Left kidney (tissue), 2 donors: ENCODE data around the gene PDSS2. TPM values are rescaled to one million over a fixed set of nuclear protein-coding genes. Genes with fewer than 3 reads are reported as not detected.

Source experiments
- DNase-seq: peaks from one replicate; pipeline ENCODE4 v3.0.0-alpha.2; 2013
- polyA plus RNA-seq: library from polyadenylated mRNA; unstranded; fragments of 120-200 nt; gene quantifications from one replicate; pipeline ENCODE4 v1.2.1, GENCODE V29; 2013; ENCODE audit not compliant: insufficient read length

PDSS2 gene
- polyA plus RNA-seq, 1 donor = 18.4 TPM

GRCh38 chr6:107361753-107362604 is 97.4 kb downstream of the PDSS2 start:
- DNase-seq = peak; percentile 13

GRCh38 chr6:107360476-107360875 is 98.9 kb downstream of the PDSS2 start:
- DNase-seq = no peak

GRCh38 chr6:107357842-107358241 is 101.5 kb downstream of the PDSS2 start:
- DNase-seq = no peak

DNA sequence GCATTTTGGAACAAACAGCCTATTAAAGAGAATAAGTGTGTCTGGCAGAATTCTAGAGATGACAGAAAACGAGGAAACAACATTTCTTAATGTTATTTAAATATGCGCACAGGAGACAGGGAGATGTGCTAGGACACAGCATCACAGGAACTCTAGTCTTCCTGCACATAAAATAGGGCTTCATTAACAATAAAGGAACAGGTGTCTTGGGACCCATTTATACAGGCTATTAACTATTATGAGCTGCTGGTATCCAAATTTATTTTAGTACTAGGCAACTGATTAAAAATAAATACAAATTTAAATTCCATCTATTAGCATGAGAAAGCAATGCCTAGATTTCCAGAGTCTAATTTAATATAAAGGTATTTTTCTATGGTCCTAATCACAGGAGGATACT is 102.3 kb downstream of the PDSS2 start:
- DNase-seq = no peak

GRCh38 chr6:107355659-107356058 is 103.7 kb downstream of the PDSS2 start:
- DNase-seq = no peak

GRCh38 chr6:107354451-107354850 is 104.9 kb downstream of the PDSS2 start:
- DNase-seq = no peak

DNA sequence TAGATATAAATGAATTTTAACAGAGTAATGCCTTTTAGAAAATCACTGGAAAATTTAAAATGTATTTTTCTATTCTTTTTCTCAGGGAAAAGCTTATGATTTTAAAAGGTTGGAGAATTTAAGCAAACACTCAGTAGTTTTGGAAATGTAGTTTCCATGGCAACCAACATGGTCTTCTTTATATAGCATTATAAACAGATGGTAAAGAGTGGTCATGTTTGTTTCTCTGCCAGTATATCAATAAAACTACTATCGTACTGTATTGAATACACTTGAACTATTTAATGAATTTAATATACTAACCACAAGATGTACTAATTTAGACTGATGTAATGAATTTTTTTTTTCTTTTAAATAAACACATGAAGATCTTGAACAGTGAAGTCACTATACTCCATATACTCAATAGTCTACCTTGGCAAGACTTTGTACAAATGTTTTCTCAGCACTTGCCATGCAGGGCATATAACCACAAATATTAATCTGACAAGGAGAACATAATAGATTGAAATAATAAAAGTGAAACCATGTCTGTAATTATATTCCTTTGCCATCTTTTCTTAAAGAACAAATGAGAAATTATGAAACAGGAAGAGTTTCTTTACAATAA is 105.5 kb downstream of the PDSS2 start:
- no peak for DNase-seq

DNA sequence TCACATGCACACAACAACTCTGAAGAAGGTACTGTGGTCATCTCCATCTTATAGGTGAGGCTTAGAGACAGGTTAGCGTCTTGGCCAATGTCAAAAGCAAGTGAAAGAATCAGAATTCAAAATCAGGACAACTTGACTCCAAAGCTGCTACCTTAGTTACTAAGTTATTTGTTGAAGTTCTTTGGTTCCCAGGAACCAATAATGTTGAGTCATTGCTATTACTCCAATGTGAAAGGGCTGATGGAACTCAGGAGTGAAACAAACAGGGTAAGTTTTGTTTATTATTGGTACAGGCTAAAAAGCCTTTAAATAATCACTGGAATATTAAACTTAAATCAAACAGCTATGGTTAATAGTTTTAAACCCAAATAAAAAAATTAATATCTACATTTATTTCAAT is 111.1 kb downstream of the PDSS2 start:
- DNase-seq = no peak

DNA sequence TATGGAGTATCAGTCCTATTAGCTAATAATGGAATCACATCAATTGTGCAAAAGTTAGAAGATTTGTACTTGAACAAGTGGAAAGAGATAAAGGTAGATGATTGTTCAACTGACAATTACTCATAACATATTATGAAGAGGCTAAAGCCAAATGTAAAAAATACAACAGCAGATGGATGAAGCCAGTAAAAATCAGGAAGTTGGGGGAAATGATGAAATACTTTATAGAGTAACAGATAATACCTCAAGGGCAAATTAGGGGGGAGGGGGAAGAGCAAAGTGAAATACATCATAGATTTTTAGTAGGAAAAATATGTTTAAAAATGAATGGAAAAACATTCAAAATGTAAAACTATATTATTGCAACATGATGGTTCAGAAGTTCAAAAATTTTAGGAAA is 114.0 kb downstream of the PDSS2 start:
- DNase-seq = no peak

- DNase-seq = no peak
These were observed 114.4 kb downstream of the PDSS2 start for GRCh38 chr6:107344981-107345380.

- DNase-seq = no peak
These were observed 115.0 kb downstream of the PDSS2 start for GRCh38 chr6:107344383-107344782.

- DNase-seq = no peak
These were observed 117.2 kb downstream of the PDSS2 start for GRCh38 chr6:107342144-107342543.

- DNase-seq = no peak
These were observed 118.5 kb downstream of the PDSS2 start for GRCh38 chr6:107340881-107341280.

- DNase-seq = no peak
These were observed 122.1 kb downstream of the PDSS2 start for GRCh38 chr6:107337191-107337741.

DNA sequence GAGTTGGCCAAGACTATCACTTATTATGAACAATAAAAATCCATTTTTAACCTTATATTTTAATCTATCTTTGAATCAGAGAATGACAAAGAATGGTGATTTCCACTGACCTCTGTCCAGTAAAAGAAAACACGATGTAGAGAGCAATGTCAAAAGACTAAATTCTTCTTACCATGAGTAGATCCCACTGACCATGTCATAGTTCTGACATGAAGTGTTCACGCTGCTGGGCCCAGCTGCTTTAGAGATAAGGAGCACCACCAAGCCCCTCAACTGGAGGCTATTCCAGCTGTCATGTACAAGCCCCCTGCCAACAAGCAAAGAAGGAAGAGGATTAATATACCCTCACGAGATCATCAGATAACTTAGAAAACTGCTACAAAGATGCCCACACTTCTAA is 125.3 kb downstream of the PDSS2 start:
- DNase-seq = no peak

GRCh38 chr6:107333491-107333890 is 125.9 kb downstream of the PDSS2 start:
- no peak for DNase-seq

- DNase-seq = no peak
These were observed 127.7 kb downstream of the PDSS2 start for GRCh38 chr6:107331409-107332386.

GRCh38 chr6:107330168-107330567 is 129.2 kb downstream of the PDSS2 start:
- no peak for DNase-seq

DNA sequence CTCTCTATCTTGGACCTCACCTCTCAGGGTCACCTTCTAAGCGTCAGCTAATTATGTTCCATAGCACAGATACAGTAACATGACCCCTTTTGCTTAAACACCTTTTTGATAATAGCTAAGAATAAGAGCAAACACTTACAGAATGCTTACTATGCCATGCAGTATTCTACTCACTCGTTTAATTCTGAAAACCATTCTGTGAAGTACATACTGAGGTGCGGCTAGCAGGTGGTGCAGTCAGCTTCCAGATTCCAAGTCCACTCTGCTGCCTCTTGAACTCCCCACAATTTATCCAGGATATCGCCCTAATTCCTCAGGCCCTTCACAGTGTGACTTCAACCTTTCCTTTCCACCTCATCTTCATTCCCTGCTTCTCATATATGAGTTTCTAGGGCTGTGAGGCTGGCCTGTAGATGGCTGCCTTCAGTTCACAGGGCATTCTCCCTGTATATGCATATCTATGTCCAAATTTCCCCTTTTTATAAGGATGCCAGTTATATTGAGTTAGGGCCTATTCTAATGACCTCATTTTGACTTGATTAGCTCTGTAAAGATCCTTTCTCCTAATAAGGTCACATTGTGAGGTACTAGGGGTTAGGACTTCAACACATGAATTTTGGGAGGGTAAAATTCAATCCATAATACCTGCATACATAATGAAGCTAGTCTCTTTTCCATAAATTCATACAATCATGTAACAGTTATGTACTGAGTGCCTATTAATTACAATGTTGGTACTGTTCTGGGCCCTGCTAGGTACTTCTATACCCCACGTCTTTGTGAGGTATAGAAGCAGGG is 130.1 kb downstream of the PDSS2 start:
- DNase-seq = no peak

GRCh38 chr6:107328081-107328480 is 131.3 kb downstream of the PDSS2 start:
- no peak for DNase-seq

DNA sequence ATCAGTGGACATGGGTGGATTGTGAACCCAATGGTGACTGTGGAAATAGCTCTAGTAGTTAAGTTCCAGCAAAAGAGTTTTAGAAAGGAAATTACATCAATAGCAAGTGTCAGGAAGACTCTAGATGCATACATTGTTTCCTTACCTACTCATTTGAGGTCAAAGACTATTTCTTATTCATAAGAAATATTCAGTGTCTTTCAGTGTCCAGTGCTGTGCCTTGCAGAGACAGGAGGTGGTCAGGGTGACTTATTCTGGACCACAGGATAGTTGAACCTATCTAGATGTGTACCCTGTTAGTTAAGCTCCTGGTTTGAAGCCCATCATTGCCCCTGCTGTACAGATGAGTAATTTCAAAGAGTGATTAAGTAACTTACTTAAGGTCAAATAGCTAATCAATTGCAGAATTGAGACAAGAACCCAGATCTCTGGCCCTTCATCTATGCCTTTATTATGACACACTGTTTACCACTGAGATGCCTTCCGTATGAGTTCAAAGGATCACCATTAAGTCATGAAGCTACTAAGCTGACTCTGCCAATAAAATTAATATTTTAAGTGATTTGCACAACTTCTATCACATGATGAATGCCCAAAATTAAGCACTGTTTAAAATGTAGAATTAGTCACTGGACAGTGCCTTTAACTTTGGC is 136.1 kb downstream of the PDSS2 start:
- DNase-seq = no peak
